Activated CD8-positive, alpha-beta T cell treated with anti-CD3 and anti-CD28 coated beads for 36 hours (primary cell): ENCODE data around the gene CCDC149. TPM values are rescaled to one million over a fixed set of nuclear protein-coding genes. Genes with fewer than 3 reads are reported as not detected.

Source experiments
- ATAC-seq: fragments of 200-7000 bp; cut with Tn5 transposase; one replicate; pipeline ENCODE4 v1.10.0; 2021; ENCODE audit warnings: mild to moderate bottlenecking, moderate library complexity
- CTCF ChIA-PET: fragments of 350-600 bp; sonication (Branson Sonifier 250); formaldehyde crosslinking; loops from one replicate; lab custom pipeline; 2021; ENCODE audit warnings: antibody characterized with exemption; lab: Charles Lee
- POLR2A ChIA-PET: fragments of 350-600 bp; sonication (Branson Sonifier 250); formaldehyde crosslinking; loops from one replicate; lab custom pipeline; 2021; ENCODE audit warnings: antibody characterized with exemption; lab: Charles Lee
- DNase-seq: peaks from one replicate; pipeline ENCODE4 v3.0.0-alpha.2; 2020
- H3K27ac Mint-ChIP-seq: one replicate; pipeline ENCODE4 v1.8.0; 2021; ENCODE audit warnings: mild to moderate bottlenecking, mixed read lengths
- H3K27me3 Mint-ChIP-seq: one replicate; pipeline ENCODE4 v1.8.0; 2021; ENCODE audit warnings: mixed read lengths
- H3K36me3 Mint-ChIP-seq: one replicate; pipeline ENCODE4 v1.8.0; 2021; ENCODE audit warnings: low read depth, mixed read lengths
- H3K4me1 Mint-ChIP-seq: one replicate; pipeline ENCODE4 v1.8.0; 2021; ENCODE audit warnings: low read depth, mixed read lengths
- H3K4me3 Mint-ChIP-seq: one replicate; pipeline ENCODE4 v1.8.0; 2021; ENCODE audit warnings: mild to moderate bottlenecking, moderate library complexity, mixed read lengths
- H3K9me3 Mint-ChIP-seq: one replicate; pipeline ENCODE4 v1.8.0; 2021; ENCODE audit warnings: mixed read lengths
- CTCF ChIP-seq: fragments of 200-600 bp; IDR thresholded peaks from one replicate; pipeline ENCODE4 v1.8.0; 2022; ENCODE audit warnings: antibody characterized with exemption, mild to moderate bottlenecking
- intact Hi-C: fragments of 100-400 bp; cut with micrococcal nuclease; formaldehyde crosslinking; loops from one replicate; pipeline ENCODE4 v1.10.0; 2022
- total RNA-seq, 2 experiments: library from RNA; stranded (reverse); gene quantifications; one replicate each; pipeline ENCODE4 v1.2.3, GENCODE V29; 2021

CCDC149 gene
- total RNA-seq, 2 experiments from 2014 or later = not detected

- no peak for TF ChIP-seq CTCF
- Mint-ChIP-seq H3K36me3 (peaks cover 2% of the 10 kb centered on the region), H3K4me3 (no peak overlapping the region), H3K27me3 (no peaks in the 10 kb centered on the region), H3K4me1 (no peaks in the 10 kb centered on the region), H3K9me3 (peaks cover 13% of the 10 kb centered on the region), H3K27ac (no peak overlapping the region)
- ChIA-PET CTCF (no interaction called here), POLR2A (no interaction called here)
- DNase-seq (no peak), ATAC-seq (no peak)
- intact Hi-C loops = no loop called here
These were observed 45.0 kb downstream of the CCDC149 start for GRCh38 chr4:24867766-24868296.

GRCh38 chr4:24867251-24867650 lies 45.6 kb downstream of the CCDC149 start:
- no peak for TF ChIP-seq CTCF
- ChIA-PET CTCF (no interaction called here), POLR2A (no interaction called here)
- Mint-ChIP-seq H3K27me3 (no peaks in the 10 kb centered on the region), H3K36me3 (peaks cover 2% of the 10 kb centered on the region), H3K9me3 (peaks cover 19% of the 10 kb centered on the region), H3K27ac (no peak overlapping the region), H3K4me1 (no peaks in the 10 kb centered on the region), H3K4me3 (no peak overlapping the region)
- intact Hi-C loops = no loop called here
- no peak for DNase-seq
- no peak for ATAC-seq

- Mint-ChIP-seq H3K36me3 (peaks cover 2% of the 10 kb centered on the region), H3K27ac (no peak overlapping the region), H3K27me3 (no peaks in the 10 kb centered on the region), H3K4me3 (no peak overlapping the region), H3K9me3 (peaks cover 19% of the 10 kb centered on the region), H3K4me1 (no peaks in the 10 kb centered on the region)
- no peak for TF ChIP-seq CTCF
- POLR2A ChIA-PET = no interaction called here
- no peak for DNase-seq
- CTCF ChIA-PET = no interaction called here
- intact Hi-C loops = no loop called here
- ATAC-seq = no peak
These were observed 47.4 kb downstream of the CCDC149 start for GRCh38 chr4:24865401-24865800.

GRCh38 chr4:24863799-24864198 lies 49.0 kb downstream of the CCDC149 start:
- ChIA-PET CTCF (no interaction called here), POLR2A (no interaction called here)
- H3K4me3 Mint-ChIP-seq = no peak overlapping the region
- no peaks in the 10 kb centered on the region for H3K27me3 Mint-ChIP-seq
- peaks cover 2% of the 10 kb centered on the region for H3K36me3 Mint-ChIP-seq
- ATAC-seq = no peak
- intact Hi-C loops = no loop called here
- DNase-seq = no peak
- peaks cover 19% of the 10 kb centered on the region for H3K9me3 Mint-ChIP-seq
- H3K27ac Mint-ChIP-seq = no peak overlapping the region
- H3K4me1 Mint-ChIP-seq = no peaks in the 10 kb centered on the region
- TF ChIP-seq CTCF = no peak

GRCh38 chr4:24862073-24862751 lies 50.6 kb downstream of the CCDC149 start:
- Mint-ChIP-seq H3K9me3 (peaks cover 19% of the 10 kb centered on the region), H3K36me3 (peaks cover 2% of the 10 kb centered on the region), H3K27ac (no peak overlapping the region), H3K4me3 (no peak overlapping the region), H3K27me3 (no peaks in the 10 kb centered on the region), H3K4me1 (no peaks in the 10 kb centered on the region)
- ATAC-seq = no peak
- no peak for TF ChIP-seq CTCF
- no peak for DNase-seq
- CTCF ChIA-PET = no interaction called here
- intact Hi-C loops = no loop called here
- POLR2A ChIA-PET = no interaction called here
